PC-3 (cell line): Measurements from ENCODE around the gene GPX4. TPM values are rescaled to one million over a fixed set of nuclear protein-coding genes. Genes with fewer than 3 reads are reported as not detected.

Source experiments
- ATAC-seq: fragments of 200-7000 bp; cut with Tn5 transposase; 2 replicates; pipeline ENCODE4 v1.9.1; 2020; ENCODE audit warnings: mild to moderate bottlenecking, moderate library complexity
- BruUV-seq: library from RNA; stranded (reverse); fragments of 400-500 nt; replicated peaks from 2 replicates; lab custom pipeline; 2021; lab: Mats Ljungman, UMichigan
- CTCF ChIA-PET: fragments of 300-600 bp; sonication (Branson Sonifier 250); formaldehyde crosslinking; loops from one replicate; lab custom pipeline; 2022; ENCODE audit warnings: antibody characterized with exemption; lab: Charles Lee
- POLR2A ChIA-PET: fragments of 300-600 bp; sonication (Branson Sonifier 250); formaldehyde crosslinking; loops from one replicate; lab custom pipeline; 2022; ENCODE audit warnings: antibody characterized with exemption; ENCODE audit not compliant: unreplicated experiment; lab: Charles Lee
- DNase-seq: peaks from one replicate; pipeline ENCODE4 v3.0.0-alpha.2; 2015
- H2AFZ ChIP-seq: fragments of 300-600 bp; sonication (generic); 2 replicates; pipeline ENCODE4 v1.6.0; 2016; ENCODE audit warnings: antibody characterized with exemption, low read length
- H3F3A ChIP-seq: fragments of 300-600 bp; sonication (generic); one replicate; pipeline ENCODE4 v1.6.0; 2017; ENCODE audit warnings: antibody characterized with exemption, low read length, control low read depth, mild to moderate bottlenecking; ENCODE audit not compliant: unreplicated experiment
- H3K27ac ChIP-seq: fragments of 300-600 bp; sonication (generic); 2 replicates; pipeline ENCODE4 v1.5.1; 2016; ENCODE audit warnings: mild to moderate bottlenecking, low read length
- H3K27me3 ChIP-seq: fragments of 300-600 bp; sonication (generic); 2 replicates; pipeline ENCODE4 v1.6.1; 2016; ENCODE audit warnings: low read length, mixed read lengths
- H3K36me3 ChIP-seq: fragments of 300-600 bp; sonication (generic); 2 replicates; pipeline ENCODE4 v1.6.1; 2016; ENCODE audit warnings: low read depth, mixed run types, low read length, mixed read lengths
- H3K4me1 ChIP-seq: fragments of 300-600 bp; sonication (generic); 2 replicates; pipeline ENCODE4 v1.5.1; 2016; ENCODE audit warnings: low read length; ENCODE audit not compliant: insufficient read depth
- H3K4me2 ChIP-seq: fragments of 300-600 bp; sonication (generic); 2 replicates; pipeline ENCODE4 v1.6.0; 2016; ENCODE audit warnings: low read length
- H3K4me3 ChIP-seq: fragments of 300-600 bp; sonication (generic); 2 replicates; pipeline ENCODE4 v1.5.1; 2016; ENCODE audit warnings: mild to moderate bottlenecking, low read length, mixed read lengths
- H3K79me2 ChIP-seq: fragments of 300-600 bp; sonication (generic); 2 replicates; pipeline ENCODE4 v1.6.1; 2017; ENCODE audit warnings: low read length, mixed read lengths
- H3K9ac ChIP-seq: fragments of 300-600 bp; sonication (generic); 2 replicates; pipeline ENCODE4 v1.6.0; 2016; ENCODE audit warnings: mild to moderate bottlenecking, low read length
- H3K9me2 ChIP-seq: fragments of 300-600 bp; sonication (generic); replicated peaks from 2 replicates; pipeline ENCODE4 v1.6.1; 2016; ENCODE audit warnings: mixed run types, low read length, mixed read lengths
- H3K9me3 ChIP-seq: fragments of 300-600 bp; sonication (generic); 2 replicates; pipeline ENCODE4 v1.6.1; 2016; ENCODE audit warnings: low read length, mixed read lengths
- H4K20me1 ChIP-seq: fragments of 300-600 bp; sonication (generic); 2 replicates; pipeline ENCODE4 v1.6.1; 2016; ENCODE audit warnings: low read length, mixed read lengths
- CTCF ChIP-seq: fragments of 300-600 bp; sonication (generic); conservative IDR thresholded peaks from 2 replicates; pipeline ENCODE4 v1.5.1; 2017; ENCODE audit warnings: antibody characterized with exemption, low read depth, mild to moderate bottlenecking, low read length
- EZH2 ChIP-seq: fragments of 300-600 bp; sonication (generic); IDR thresholded peaks from one replicate; pipeline ENCODE4 v1.6.1; 2017; ENCODE audit warnings: antibody characterized with exemption, mild to moderate bottlenecking, low read length; ENCODE audit not compliant: unreplicated experiment
- EZH2phosphoT487 ChIP-seq: fragments of 300-600 bp; sonication (generic); IDR thresholded peaks from 2 replicates; pipeline ENCODE4 v1.6.1; 2018; ENCODE audit warnings: mild to moderate bottlenecking, antibody characterized with exemption, low read length, borderline replicate concordance
- intact Hi-C: fragments of 100-400 bp; cut with micrococcal nuclease; formaldehyde crosslinking; loops from 2 replicates; pipeline ENCODE4 v1.9.0; 2023
- total RNA-seq: library from RNA; depleted of rRNA; stranded (reverse); fragments of >200 nt; gene quantifications from 2 replicates; pipeline ENCODE4 v1.2.3, GENCODE V29; 2014

Gene GPX4
- total RNA-seq, 1 experiment from 2014 or later, result 644 TPM

GRCh38 chr19:1081301-1082164, 22.3 kb upstream of the GPX4 start:
- Histone ChIP-seq H3K27me3 (no peaks in the 10 kb centered on the region), H3K9ac (no peak overlapping the region), H3K9me2 (no peaks in the 10 kb centered on the region), H3K9me3 (no peaks in the 10 kb centered on the region), H3K4me3 (no peak overlapping the region), H4K20me1 (no peaks in the 10 kb centered on the region), H3K4me2 (no peak overlapping the region), H3K4me1 (no peaks in the 10 kb centered on the region; the same call in 1 of the 2 replicates), H3K79me2 (no peaks in the 10 kb centered on the region), H2AFZ (no peak overlapping the region), H3F3A (no peaks in the 10 kb centered on the region), H3K27ac (no peak overlapping the region), H3K36me3 (no peaks in the 10 kb centered on the region)
- POLR2A ChIA-PET, result no interaction called here
- ATAC-seq, result no peak
- CTCF ChIA-PET, result no interaction called here
- BruUV-seq, result no TSS peak
- intact Hi-C loops, result no loop called here
- TF ChIP-seq EZH2phosphoT487 (no peak), EZH2 (no peak), CTCF (no peak)
- no peak for DNase-seq

GRCh38 chr19:1082165-1082927, 21.4 kb upstream of the GPX4 start:
- Histone ChIP-seq H3K27me3 (no peaks in the 10 kb centered on the region), H3K27ac (0 out of 2 replicates have a peak overlapping the region, but pooled peaks have one; percentile 40), H3K9me2 (no peaks in the 10 kb centered on the region), H3K9me3 (no peaks in the 10 kb centered on the region), H3F3A (no peaks in the 10 kb centered on the region), H3K4me2 (peak overlapping the region; percentile 61), H4K20me1 (no peaks in the 10 kb centered on the region), H3K79me2 (no peaks in the 10 kb centered on the region), H3K36me3 (no peaks in the 10 kb centered on the region), H3K4me3 (no peak overlapping the region), H3K9ac (no peak overlapping the region), H3K4me1 (no peaks in the 10 kb centered on the region), H2AFZ (no peak overlapping the region)
- TF ChIP-seq EZH2, result no peak
- no peak for TF ChIP-seq CTCF
- TF ChIP-seq EZH2phosphoT487, result no peak
- ChIA-PET POLR2A (interaction anchor here (0.5 kb wide), 1 partner anchor 1379 kb away, joined by 3 read pairs; no protein-coding TSS in a partner anchor), CTCF (no interaction called here)
- ATAC-seq, result peak; percentile 86
- peak; percentile 70 for DNase-seq
- intact Hi-C loops, result no loop called here
- no TSS peak for BruUV-seq
